SHP77 (cell line): ENCODE data around the gene MGLL.

Experiments used
- DNase-seq, 2 experiments: peaks; one replicate each; lab custom pipeline; 2025; lab: John Stamatoyannopoulos, UW

MGLL gene

DNA sequence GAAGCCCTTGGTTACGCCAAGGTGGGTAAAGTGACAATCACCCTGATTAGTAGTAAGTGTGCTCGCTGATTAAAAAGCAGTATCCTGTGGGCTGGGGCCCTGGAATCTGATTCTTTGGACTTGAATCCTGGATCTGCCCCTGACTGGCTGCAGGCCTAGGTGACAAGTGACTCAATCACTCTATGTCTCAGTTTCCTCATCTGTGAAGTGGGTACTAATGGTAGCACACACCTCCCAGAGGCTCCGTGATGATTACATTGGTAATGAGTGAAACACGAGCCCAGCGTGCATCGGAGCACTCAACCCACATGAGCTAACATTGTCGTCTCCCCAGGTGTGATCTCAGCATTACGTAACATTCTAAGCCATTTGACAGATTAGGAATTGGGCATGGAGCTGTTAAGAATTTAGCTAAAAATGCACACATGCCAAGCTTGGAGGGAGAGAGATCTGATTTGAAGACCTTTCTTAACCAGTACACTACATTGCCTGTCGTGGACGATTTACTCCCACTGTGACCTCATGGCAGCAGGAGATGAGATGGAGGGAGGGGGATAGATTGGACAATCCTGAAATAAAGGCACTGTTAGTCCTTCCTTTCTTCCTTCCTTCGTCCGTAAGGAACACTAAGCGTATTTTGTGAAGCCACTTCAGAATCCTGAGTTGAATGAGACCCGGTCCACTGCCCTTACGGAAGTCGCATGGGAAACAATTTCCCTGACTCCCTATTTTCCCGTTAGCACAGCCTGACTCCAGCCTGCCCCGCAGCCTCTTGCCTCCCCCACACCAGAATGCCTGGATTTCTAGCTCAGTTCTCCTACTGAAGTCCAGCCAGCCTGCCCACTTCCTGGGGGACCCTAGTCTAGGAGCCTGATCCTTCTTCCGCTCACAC lies 32.1 kb downstream of the MGLL start:
- DNase-seq, result no peak

DNA sequence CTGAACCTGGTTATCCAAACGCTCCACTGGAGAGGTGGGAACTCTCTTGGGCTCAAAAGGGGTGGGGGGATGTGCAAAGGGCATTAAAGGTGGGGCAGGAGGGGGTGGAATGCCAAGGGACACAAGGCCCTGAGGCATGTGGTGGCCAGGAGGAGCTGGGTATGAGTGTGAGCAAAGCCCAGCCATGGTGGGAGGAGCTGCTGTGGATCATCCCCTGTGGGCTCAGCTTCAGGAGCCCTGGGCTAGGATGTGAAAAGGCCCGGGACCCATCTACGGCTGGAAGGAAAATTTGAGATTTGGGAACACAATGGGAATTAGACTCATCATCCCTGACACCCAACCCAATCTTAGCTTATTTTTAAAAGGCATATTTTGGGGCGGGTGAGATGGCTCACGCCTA lies 33.3 kb downstream of the MGLL start:
- no peak for DNase-seq

DNA sequence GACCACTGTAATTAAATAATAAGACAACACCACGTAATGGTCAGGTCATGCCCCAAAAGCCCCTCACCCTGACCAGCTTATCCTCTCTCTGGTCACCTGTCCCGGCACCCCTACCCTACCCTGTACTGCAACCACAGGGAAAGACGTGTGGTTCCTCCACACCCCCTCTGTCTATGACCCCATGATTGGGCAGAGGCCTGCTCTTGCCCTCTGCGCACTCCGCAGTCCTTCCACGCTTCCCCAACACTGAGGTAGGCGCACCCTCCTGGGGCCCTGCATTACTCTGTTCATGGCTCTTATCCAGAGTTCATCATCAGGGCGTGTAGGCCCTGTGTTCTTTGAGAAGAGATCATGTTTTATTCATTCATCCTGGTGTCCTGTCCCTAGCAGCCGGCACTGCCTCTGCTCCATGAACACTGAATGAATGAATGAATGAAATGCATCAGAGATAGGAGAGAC lies 33.8 kb downstream of the MGLL start:
- DNase-seq, result no peak

DNA sequence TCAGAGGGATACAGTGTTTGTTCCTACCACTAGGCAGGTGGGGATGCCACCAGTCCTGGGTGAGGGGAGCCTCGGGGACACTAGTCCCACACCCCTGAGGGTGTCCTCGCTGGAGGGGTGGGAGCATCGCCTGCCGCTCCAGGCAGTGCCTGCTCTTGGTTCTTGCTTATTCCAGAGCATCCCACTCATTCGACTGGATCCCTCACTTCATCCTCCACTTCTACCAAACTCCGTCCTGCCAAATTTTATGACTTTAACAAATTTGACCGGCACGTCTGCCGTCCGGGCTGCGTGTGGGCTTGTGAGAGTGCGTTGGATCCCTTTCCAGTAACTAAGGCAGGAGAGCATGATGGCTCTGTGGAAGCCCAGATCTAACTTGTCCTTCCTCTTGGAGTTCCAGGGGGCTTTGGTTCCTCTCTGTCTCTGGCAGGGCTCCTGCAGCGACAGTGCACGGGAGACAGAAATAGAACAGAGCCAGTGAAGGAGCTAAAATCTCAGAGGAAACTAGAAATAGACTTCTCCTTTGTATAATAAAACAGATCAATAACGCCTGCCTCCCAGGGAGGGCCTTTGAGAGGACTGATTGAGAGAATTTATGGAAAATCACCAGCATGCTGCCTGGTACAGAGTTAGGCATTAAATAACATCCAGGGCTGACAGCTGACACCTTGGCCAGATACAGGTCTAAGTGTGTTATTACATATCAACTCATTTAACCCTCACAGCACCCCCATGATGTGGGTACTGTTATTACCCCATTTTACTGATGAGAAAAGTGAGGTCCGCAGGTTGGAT lies 34.5 kb downstream of the MGLL start:
- DNase-seq, result no peak

DNA sequence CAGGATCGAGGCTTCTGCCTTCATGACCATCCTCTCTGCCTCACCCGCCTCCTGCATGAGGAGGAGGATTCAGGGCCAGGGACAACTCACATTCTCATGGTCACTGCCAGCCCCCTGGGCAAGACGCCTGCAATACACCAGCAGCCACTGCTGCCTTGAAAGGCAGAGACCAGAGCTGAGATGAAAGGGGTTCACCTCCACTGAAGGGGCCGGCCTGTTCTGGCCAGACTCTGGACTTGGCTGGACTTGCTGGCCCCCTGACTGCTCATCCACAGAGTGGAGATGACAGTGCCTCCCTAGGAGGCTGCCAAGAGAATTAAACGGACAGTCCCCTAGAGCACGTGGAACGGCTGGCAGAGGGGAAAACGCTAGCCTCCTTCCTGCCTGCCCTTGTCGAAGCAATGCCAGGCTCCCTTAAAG lies 35.2 kb downstream of the MGLL start:
- DNase-seq, result no peak

DNA sequence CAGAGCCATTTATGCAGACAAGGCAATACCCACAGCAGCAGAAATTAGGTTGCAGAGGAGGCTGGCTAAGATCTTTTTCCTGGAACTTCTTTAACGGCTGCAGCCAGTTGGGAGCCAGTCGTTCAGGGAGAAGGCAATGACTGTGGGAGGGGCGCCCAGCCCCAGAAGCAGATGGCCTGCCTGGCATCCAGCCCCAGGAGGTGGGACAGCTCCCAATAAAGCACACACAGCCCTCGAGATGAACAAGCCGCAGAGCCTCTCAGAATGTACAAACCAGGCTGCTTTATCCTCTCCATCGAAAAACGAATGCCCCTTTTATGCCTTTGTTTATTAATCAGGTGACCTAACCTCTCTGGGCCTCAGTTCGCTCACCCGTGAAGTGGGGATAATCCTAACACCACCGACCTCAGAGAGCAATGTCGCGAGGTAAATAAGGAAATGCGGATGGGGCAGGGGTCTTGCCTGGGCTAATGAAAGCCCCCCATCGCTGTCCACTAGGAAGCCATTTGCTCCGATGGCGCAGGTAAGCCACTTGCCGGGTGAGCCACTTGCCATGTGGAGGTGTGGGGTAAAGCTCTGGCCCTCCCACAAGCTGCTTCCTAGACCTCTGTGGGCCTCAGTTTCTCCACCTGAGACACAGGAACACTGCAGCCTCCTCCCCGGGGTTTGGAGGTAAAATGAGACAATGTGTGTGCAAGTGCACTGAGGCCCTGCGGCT lies 35.8 kb downstream of the MGLL start:
- peak; percentile 34 to 54 for DNase-seq

DNA sequence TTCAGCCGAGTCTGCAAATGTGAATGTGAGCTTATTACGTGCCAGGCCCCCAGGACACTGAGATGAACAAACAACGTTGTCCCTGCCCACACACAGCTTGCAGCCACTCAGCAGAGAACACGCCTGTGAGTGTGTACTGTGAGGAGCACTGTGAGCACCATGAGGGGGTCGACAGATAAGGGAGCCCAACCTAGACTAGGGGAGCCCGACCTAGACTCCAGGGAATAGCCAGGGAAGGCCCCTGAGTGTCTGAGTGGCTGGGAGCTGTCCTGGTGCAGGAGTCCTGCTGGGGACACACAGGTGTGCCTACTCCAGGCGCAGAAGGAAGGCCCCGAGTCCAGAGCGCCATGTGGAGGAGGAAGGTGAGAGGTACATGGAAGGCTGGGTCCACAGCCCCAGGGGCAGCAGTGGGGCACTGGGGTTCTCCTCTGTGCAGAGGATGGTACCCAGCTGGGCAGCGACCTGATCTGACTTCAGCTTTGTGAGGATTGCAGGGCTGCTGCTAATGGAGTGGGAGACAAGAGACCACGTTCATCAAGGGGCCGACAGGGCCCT lies 36.5 kb downstream of the MGLL start:
- no peak for DNase-seq

DNA sequence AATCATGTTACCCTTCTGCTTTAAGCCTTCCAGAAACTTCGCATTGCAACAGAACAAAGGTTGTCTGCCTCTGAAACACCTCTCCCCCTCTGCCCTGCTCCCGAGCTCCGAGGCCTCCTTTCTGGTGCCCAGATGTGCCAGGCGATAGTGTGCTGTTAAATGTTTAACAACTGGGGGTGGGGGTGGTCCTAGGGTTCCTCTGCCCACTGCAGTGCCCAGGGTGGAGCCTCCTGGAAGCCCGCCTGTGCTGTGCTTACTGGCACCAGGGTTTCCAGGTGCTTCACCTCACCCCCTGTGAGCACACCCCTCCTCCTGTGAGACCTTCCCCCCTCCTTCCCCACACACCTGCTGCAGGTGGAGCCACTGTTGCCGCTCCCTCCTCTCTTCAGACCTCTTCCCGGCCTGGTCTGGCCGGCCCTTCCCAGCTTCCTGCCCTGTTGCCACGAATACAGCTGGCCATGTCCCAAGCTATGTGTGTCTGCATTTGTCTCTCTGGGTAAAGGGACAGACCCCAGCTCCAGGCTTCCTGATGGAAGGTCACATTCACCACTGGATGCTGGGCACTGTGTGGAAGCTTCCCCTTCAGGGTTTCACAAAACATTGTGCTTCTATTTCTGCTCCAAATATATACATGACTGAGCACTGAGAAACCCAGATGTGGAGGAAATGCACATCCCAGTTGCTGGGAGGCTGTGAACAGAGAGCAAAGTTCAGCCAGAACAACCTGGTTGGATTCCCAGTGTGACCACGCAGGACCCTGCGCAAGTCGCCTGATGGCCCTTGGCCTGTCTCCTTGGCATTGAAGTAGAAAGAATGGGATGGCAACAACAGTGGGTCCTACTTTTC lies 37.2 kb downstream of the MGLL start:
- no peak for DNase-seq

DNA sequence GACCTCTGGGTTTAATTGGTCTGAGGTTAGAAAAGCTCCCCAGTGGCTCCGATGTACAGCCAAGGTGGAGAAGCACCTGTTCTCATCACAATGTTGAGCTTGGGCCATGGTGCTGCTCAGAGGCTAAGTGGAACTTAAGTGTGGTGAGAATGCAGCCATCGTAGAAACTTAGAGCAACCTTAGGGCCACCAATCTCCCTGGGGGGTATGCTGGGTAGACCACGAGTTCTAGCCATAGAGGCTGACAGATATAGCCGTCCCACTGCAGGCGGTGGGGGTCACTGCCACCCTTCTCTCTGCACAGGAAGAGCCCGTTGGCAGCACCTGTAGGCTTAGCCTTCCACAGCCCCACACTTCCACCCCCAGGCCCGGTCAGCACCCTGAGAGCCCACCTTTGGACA lies 38.0 kb downstream of the MGLL start:
- DNase-seq, result no peak

DNA sequence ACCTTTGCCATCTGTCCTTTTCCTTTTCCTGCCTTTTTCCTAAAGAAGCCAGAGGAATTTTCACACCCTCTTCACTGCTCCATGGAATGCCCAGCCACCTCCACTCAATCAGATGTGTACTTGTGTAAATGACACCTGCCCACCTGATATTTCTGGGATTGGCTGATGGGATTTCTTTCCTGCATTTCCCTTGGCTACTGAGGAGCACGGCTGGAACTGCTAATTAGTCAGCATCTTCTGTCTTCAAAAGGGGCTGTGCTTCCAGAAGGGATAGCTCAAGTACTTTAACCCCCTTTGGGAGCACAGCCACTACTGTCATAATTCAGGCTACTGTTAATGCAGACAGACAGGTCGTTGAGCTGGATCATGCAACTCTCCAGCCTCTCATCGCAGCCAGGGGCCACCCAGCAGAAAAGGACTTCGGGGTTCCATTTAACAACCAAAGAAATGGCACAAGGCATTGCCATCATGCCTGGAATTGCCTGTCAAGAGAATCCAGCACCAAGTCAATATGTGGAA lies 38.6 kb downstream of the MGLL start:
- DNase-seq, result no peak

DNA sequence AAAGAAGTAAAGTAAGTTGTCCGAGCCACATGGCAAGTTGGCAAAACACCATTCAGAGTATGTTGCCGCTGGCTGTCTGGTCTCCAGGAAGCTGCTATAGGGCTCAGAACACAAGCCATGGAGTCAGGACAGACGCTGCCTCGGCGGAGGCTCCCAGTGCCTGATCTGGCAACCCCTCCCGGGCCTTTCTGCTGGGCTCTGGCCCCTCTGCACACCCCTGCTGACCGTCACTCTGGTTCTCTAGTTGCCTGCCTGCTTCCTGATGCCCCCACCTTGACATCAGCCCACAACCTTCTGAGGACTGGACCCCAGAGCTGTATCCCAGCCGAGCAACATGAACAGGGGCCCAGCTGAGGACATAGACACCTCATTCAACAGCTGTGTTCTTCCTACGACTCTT lies 39.1 kb downstream of the MGLL start:
- no peak for DNase-seq

DNA sequence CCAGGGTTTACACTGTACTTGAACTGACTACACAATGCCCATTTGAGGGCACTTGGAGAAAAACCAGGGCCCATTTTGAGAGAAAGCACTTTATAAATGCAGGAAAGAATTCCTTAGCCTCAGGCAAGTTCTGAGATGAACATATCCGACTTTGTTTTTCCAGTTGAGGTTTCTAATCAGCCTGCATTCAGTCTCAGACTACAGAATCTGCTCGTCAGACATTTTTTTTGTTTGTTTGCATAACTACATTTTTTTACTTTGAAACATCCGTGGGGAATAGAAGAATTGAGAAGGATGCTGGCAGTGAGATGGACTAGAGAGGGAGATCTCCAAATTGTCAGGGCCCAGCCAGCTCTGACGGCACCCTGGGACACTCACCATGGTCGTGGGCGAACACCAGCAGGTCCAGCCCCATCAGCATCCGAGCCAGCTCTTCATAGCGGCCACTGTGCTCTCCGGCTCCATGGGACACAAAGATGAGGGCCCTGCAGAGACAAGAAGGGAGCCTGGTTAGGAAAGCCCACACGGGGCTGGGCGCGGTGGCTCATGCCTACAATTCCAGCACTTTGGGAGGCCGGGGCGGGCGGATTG lies 40.8 kb downstream of the MGLL start:
- DNase-seq, result no peak

DNA sequence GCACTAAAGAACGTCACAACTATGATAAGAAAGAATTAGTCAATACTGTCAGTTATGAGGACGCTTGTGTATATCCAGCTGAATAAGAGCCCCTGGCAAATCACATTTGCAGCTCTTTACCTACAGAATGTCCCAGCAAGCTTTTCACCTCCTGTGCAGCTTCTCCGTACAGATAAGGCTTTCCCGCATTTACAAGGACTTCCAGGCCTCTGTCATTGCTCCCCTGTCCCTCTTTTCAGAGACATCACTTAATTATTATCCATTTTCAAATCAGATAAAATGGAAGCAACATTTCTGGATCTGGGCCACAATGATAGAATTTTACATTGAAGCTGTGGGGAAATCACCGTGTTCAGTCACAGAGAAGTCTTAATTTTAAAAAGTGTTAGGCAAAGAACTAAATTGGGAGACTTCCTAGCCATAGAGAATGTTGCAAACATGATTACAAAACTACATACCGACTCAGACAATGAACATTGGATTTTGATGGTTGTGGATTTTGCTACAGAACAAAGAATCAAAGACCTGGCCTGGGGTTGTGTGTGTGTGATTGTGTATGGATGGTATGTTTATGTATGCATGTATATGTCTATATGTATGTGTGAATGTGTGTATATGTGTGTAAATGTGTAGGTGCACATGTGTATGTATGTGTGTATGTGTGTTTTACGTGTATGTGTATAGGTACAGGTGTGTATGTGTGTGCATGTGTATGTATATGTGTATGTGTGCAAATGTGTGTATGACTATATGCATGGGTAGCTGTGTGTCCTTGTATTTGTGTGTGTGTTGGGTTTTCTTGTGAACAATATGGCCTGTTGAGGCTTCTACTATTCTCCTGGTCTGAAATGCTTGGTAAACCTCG lies 41.5 kb downstream of the MGLL start:
- DNase-seq, result no peak

DNA sequence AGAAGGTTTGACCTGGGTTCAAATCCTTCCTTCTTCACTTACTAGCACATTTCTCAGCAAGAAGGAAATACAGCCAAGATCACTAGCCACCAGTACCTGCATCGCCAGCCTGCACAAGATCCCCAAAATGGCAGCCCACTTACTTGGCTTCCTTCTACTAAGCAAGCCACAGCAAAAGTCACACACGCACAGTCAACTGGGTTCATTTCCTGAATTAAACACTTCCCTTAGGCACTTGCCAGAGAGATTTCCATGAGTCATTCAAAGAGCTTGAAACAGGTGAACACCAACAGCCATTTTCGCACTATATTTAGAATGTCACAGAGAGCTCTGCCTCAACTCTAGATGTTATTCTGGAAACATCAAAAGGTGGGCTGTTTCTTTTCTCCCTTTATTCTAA lies 42.6 kb downstream of the MGLL start:
- no peak for DNase-seq

DNA sequence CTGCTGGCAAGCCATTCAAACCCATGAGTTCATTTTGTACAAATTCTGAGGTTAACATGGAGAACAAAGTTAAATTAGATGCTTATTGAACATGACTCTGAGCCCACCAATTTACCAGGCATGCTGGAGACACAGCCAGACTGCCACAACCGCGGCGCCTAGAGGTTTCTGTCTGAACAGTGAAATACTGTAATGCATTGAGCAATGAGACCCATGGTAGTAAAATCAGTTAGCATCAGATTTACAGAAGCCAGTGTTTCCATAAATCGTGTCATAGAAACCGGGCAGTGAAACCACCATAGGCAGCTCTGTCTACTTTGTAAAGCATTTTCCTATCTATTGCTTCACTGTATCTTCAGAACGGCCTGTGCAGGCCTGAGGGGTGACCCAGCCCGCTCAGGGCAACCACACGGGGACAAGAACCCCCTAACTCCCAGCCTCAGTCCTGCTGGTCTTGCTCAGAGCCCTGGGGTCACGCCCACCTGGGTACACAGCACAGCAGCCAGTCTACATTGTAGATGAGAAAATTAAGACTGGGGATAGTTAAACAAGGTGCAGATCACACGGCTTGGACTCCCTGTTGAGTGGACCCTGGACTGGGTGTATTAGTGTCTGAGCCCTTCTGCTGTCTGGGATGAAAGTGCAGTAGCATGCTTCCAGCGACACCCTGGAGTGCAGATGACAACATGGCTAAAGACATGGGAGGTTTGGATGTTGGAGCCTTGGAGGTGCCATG lies 44.2 kb downstream of the MGLL start:
- no peak for DNase-seq

DNA sequence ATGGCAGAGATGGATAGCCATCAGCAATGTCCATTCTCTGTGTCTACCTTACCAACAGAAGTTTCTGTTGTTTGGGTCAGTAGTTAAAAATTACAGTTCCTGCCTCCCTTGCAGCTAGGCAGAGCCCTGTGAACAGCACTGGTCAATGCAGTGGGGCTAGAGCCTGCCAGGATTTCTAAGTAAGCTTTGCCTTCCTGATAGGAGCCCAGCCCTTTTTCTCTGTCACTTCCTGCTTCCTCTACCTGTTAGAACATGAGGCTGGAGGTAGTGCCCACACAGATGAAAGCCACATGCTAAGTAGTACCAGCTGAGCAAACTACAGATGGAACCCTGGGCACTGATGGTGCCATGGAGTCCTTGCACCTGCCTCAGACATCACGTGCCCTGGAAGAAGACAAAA lies 45.0 kb downstream of the MGLL start:
- DNase-seq, result peak; percentile 41 to 62

DNA sequence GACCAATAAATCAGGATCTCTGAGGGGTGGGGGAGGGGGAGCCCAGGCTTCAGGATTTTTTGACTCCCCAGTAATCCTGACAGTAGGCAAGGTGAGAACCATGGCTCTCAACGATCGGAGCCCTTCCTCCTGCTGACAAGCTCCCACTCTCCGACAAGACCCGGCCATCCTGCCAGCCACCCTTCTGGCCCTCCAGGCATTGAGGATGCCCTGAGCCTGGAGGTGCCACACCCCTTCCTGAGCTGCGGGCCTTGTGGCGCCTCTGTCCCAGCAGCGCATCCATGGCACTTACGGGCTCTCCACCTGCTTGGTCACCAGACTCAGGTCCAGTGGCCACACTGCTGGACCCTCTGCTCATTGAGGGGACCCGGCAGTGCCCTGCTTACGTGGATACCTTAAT lies 46.0 kb downstream of the MGLL start:
- no peak for DNase-seq

DNA sequence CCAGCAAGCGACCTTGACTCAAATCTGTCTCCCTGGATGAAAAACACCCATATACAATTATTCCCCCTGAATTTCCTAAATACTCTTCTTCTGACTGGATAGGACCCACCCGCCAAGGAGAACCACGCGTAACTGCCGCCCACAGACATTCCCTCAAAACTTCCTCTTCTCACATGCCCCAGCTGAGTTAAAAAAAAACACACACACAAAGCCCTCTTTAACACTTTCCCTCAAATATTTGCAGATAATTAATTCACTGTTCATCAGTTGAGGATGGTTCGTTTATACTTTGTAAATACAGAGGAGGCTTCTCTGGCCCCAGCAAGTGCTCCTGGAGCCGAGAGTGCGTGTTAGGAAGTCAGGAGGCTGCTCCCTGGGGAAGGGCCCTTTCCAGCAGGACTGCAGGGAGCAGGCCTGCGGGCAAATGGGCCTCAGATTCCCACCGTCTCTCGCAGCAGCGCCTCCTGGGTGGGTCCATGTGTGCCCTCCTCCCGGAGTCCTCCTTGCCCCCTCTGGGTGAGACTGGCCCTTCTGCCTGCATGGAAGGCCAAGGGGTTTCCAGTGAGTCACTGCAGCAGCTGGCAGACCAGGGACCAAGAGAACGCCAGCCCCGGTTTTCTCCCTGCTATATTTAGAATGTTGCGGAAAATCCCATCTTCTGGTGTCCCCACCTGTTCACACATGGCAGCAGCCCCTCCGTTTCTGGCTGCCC lies 46.8 kb downstream of the MGLL start:
- peak; percentile 43 to 59 for DNase-seq
